ENCODE measurements around the gene CHSY1. TPM values are rescaled to one million over a fixed set of nuclear protein-coding genes. Genes with fewer than 3 reads are reported as not detected.

Gene CHSY1
- total and polyA plus RNA-seq, 7 donors: 1.8 to 13.6 (median 11.2) TPM

DNA sequence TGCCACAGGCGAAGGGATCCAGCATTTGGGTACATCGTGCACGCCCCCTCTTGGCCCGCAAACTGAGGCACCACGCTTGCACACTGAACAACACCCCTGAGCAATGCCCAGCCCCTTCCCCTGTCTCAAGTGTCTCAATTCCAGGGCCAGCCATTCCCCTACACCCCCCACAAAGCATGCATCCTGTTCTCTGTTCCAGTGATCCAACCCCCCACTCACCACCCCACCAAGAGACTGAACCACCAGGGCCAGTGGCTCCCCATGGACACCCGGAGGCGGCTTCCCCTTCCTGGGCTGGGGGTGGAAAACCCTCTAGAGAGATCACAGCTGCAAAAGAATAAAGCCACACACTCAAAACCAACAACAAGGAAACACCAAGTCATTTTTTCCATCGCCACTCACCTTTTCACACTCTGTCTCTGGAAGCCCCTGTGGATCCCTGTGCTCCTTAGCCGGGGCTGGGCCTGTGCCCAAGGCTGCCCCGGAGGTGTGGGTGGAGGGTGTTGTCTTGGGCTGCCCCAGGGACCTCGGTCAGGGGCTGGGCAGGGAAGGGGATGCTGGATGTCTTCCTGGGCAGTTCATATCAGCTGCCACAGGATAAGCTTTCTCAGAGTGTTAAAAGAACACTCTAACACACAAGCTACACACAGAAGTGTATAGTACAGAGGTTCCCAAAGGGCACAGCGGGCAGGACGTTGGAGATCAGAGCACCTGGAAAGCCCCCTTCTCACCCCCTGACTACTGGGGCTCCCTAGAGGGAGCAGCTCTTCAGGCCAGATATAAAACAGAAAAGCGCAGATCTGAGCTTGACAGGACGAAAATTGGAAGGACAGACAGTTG, 92.5 kb downstream of the CHSY1 start:
- DNase-seq: peak; percentile 38
- H3K36me3 ChIP-seq: no peaks in the 10 kb centered on the region
- TF ChIP-seq POLR2A (IDR thresholded peaks at IDR 0.05): no peak
- TF ChIP-seq, protein P1, sequence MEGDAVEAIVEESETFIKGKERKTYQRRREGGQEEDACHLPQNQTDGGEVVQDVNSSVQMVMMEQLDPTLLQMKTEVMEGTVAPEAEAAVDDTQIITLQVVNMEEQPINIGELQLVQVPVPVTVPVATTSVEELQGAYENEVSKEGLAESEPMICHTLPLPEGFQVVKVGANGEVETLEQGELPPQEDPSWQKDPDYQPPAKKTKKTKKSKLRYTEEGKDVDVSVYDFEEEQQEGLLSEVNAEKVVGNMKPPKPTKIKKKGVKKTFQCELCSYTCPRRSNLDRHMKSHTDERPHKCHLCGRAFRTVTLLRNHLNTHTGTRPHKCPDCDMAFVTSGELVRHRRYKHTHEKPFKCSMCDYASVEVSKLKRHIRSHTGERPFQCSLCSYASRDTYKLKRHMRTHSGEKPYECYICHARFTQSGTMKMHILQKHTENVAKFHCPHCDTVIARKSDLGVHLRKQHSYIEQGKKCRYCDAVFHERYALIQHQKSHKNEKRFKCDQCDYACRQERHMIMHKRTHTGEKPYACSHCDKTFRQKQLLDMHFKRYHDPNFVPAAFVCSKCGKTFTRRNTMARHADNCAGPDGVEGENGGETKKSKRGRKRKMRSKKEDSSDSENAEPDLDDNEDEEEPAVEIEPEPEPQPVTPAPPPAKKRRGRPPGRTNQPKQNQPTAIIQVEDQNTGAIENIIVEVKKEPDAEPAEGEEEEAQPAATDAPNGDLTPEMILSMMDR (IDR thresholded peaks at IDR 0.05): no peak
- no peak for TF ChIP-seq EP300 (IDR thresholded peaks at IDR 0.05)
- TF ChIP-seq POLR2AphosphoS5 (IDR thresholded peaks at IDR 0.05): no peak
- H3K27ac ChIP-seq: no peak overlapping the region
- WGBS, 2 donors: 69 to 85% methylated on average over 15 of the region's 15 CpGs
- intact Hi-C loops (cut with DNase I): no loop called here
- no peaks in the 10 kb centered on the region for H3K27me3 ChIP-seq
- peaks cover 0 to 3% (median 0%) of the 10 kb centered on the region in 4 donors for H3K9me3 ChIP-seq
- H3K4me1 ChIP-seq: peaks cover 0 to 9% (median 6%) of the 10 kb centered on the region in 4 donors
- no peak overlapping the region for H3K4me3 ChIP-seq

DNA sequence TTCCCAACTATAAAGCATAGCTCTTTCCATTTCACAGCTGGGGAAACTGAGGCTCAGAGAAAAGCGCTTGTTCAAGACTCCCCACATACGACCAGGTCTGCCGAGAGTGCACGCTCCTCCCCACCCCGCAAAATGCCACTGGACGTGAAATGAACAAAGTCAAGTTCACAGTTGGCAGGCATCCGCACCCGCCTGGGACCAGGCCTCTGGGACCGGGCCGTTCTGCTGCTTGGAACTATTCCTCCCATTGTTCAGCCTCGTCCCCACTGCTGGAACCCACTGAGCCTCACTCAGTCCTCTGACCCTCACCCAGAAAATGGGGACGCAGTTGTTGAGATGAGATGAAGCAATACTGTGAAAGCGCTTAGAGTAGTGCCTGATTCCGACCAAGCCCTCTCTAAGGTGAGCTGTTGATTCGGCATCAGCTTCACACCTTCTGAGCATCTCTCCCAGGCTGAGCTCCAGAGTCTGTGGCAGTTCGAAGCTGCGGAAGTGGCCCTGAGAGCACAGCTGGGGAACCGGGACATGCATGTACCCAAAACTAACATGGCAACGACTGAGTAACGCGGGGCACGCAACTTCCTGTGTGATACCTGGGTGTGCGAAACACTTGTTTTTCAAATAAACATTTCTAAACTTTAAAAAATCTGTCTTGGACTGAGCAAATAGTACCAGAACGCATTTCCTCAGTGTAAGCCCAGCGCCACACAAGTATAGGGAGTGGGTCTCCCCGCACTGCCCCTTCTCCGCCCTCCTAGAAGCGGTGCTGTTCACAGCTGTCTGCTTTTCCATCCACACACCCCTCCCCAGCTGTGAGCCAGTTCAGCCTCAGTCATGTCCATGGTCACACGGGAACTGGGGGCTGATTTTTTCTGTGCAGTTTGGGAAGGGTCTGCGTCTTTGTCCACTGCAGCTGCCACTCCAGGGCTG, 93.4 kb downstream of the CHSY1 start:
- H3K27ac ChIP-seq: no peak overlapping the region
- no peaks in the 10 kb centered on the region for H3K36me3 ChIP-seq
- WGBS, 2 donors: 91 to 92% methylated on average over 30 of the region's 30 CpGs
- H3K4me1 ChIP-seq: peaks cover 0 to 9% (median 6%) of the 10 kb centered on the region in 4 donors
- no peak overlapping the region for H3K4me3 ChIP-seq
- H3K27me3 ChIP-seq: no peaks in the 10 kb centered on the region
- DNase-seq: peak; percentile 37
- intact Hi-C loops (cut with DNase I): no loop called here
- H3K9me3 ChIP-seq: no peaks in the 10 kb centered on the region
- TF ChIP-seq POLR2A (IDR thresholded peaks at IDR 0.05) (no peak), POLR2AphosphoS5 (IDR thresholded peaks at IDR 0.05) (no peak), EP300 (IDR thresholded peaks at IDR 0.05) (no peak)
- TF ChIP-seq, protein P1 (IDR thresholded peaks at IDR 0.05): no peak

DNA sequence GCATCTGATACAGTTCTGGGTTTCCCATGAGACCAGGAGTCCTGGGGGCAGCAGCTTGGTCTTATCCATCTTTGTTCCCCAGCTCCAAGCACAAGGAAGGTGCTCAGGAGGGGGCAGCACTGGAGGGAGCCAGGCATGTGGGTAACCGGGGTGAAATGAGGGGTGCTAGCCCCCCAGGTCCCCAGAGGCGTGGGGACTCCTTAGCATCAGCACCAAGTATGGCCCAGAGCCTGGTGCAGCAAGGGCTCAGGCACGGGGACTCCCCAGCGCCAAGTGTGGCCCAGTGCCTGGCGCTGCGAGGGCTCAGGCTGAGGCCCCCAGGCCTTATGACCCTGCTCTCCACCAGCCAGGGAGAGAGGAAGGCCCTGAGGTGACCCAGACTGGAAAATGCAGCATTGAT, 94.1 kb downstream of the CHSY1 start:
- peaks cover 0 to 7% (median 4%) of the 10 kb centered on the region in 4 donors for H3K4me1 ChIP-seq
- 91 to 94% methylated on average over 6 of the region's 6 CpGs for WGBS, 2 donors
- H3K4me3 ChIP-seq: no peak overlapping the region
- intact Hi-C loops (cut with DNase I): no loop called here
- no peak overlapping the region for H3K27ac ChIP-seq
- no peaks in the 10 kb centered on the region for H3K27me3 ChIP-seq
- H3K9me3 ChIP-seq: no peaks in the 10 kb centered on the region
- DNase-seq: no peak
- no peak for TF ChIP-seq EP300 (IDR thresholded peaks at IDR 0.05)
- no peak for TF ChIP-seq POLR2A (IDR thresholded peaks at IDR 0.05)
- no peak for TF ChIP-seq POLR2AphosphoS5 (IDR thresholded peaks at IDR 0.05)
- TF ChIP-seq, protein P1 (IDR thresholded peaks at IDR 0.05): no peak
- no peaks in the 10 kb centered on the region for H3K36me3 ChIP-seq

GRCh38 chr15:101156509-101157159, 95.2 kb downstream of the CHSY1 start:
- Histone ChIP-seq H3K4me1 (no peaks in the 10 kb centered on the region), H3K36me3 (no peaks in the 10 kb centered on the region), H3K27me3 (no peaks in the 10 kb centered on the region), H3K27ac (no peak overlapping the region), H3K9me3 (no peaks in the 10 kb centered on the region), H3K4me3 (no peak overlapping the region)
- intact Hi-C loops (cut with DNase I): no loop called here
- DNase-seq: peak; percentile 45
- TF ChIP-seq POLR2AphosphoS5 (IDR thresholded peaks at IDR 0.05): no peak
- no peak for TF ChIP-seq EP300 (IDR thresholded peaks at IDR 0.05)
- 76 to 88% methylated on average over 21 of the region's 21 CpGs for WGBS, 2 donors
